Left renal cortex interstitium (tissue), 4 donors: ENCODE measurements around the gene DIAPH1. TPM values are rescaled to one million over a fixed set of nuclear protein-coding genes. Genes with fewer than 3 reads are reported as not detected.
A peak's percentile ranks its signal among the peaks of the same experiment; 100 is the strongest.

Experiments used
- DNase-seq, 4 donors: peaks; one replicate each; pipeline ENCODE4 v3.0.0-alpha.2; 2013; ENCODE audit warnings: low read depth in 4 of 4, low spot score in 2 of 4, missing footprints in 1 of 4
- polyA plus RNA-seq, 4 donors: library from polyadenylated mRNA; unstranded; fragments of 120-200 nt; gene quantifications; one replicate each; pipeline ENCODE4 v1.2.1, GENCODE V29; 2013; ENCODE audit not compliant: insufficient read length in 4 of 4

The DIAPH1 gene
- polyA plus RNA-seq, 4 donors = 63.1 to 75.5 (median 68.4) TPM

- peak; percentile 95 to 96 (median 95) for DNase-seq
Observed at GRCh38 chr5:141524604-141525597, 93.9 kb downstream of the DIAPH1 start.

- no peak for DNase-seq
Observed at GRCh38 chr5:141523991-141524390, 94.8 kb downstream of the DIAPH1 start.

- DNase-seq = no peak
Observed at GRCh38 chr5:141522301-141522700, 96.5 kb downstream of the DIAPH1 start.

- peak in 2 of 4 donors; percentile 69 to 74 for DNase-seq
Observed at GRCh38 chr5:141521244-141521781, 97.5 kb downstream of the DIAPH1 start.

- DNase-seq = no peak
Observed at GRCh38 chr5:141519605-141520565, 98.9 kb downstream of the DIAPH1 start.

GRCh38 chr5:141518618-141519015 lies 100.2 kb downstream of the DIAPH1 start:
- DNase-seq = no peak

GRCh38 chr5:141517880-141518617 lies 100.8 kb downstream of the DIAPH1 start:
- DNase-seq = no peak

GRCh38 chr5:141517312-141517711 lies 101.5 kb downstream of the DIAPH1 start:
- DNase-seq = no peak

- no peak for DNase-seq
Observed at GRCh38 chr5:141516672-141517025, 102.2 kb downstream of the DIAPH1 start.

- DNase-seq = no peak
Observed at GRCh38 chr5:141515946-141516671, 102.7 kb downstream of the DIAPH1 start.

GRCh38 chr5:141515141-141515540 lies 103.7 kb downstream of the DIAPH1 start:
- no peak for DNase-seq

- DNase-seq = no peak
Observed at GRCh38 chr5:141514330-141515133, 104.3 kb downstream of the DIAPH1 start.

GRCh38 chr5:141513627-141514329 lies 105.0 kb downstream of the DIAPH1 start:
- DNase-seq = peak in 1 of 4 donors; percentile 79

- peak in 1 of 4 donors; percentile 72 for DNase-seq
Observed at GRCh38 chr5:141512911-141513626, 105.7 kb downstream of the DIAPH1 start.

- no peak for DNase-seq
Observed at GRCh38 chr5:141512390-141512910, 106.3 kb downstream of the DIAPH1 start.

- DNase-seq = no peak
Observed at GRCh38 chr5:141511771-141512325, 107.0 kb downstream of the DIAPH1 start.
